ENCODE measurements around the gene AJM1. TPM values are rescaled to one million over a fixed set of nuclear protein-coding genes. Genes with fewer than 3 reads are reported as not detected.
"Not testable (repeated sequence)": the region's sequence is repeated elsewhere in the genome, so short reads cannot be mapped to it uniquely, and the experiment has no call there.

Gene AJM1
- total RNA-seq, 1 experiment from 2014 or later, result 2.7 TPM

GRCh38 chr9:136865768-136866103, 23.5 kb downstream of the AJM1 start:
- no peak for DNase-seq (ENCODE audit: extremely low read depth, low read depth)

- DNase-seq (ENCODE audit: extremely low read depth, low read depth), result not testable (repeated sequence)
Measured at GRCh38 chr9:136866898-136867421, 24.7 kb downstream of the AJM1 start.

GRCh38 chr9:136867480-136867879, 25.2 kb downstream of the AJM1 start:
- DNase-seq (ENCODE audit: extremely low read depth, low read depth), result no peak

- DNase-seq (ENCODE audit: extremely low read depth, low read depth), result no peak
Measured at GRCh38 chr9:136867917-136868316, 25.6 kb downstream of the AJM1 start.

GRCh38 chr9:136868644-136869043, 26.4 kb downstream of the AJM1 start:
- no peak for DNase-seq (ENCODE audit: extremely low read depth, low read depth)

GRCh38 chr9:136869611-136870010, 27.3 kb downstream of the AJM1 start:
- DNase-seq (ENCODE audit: extremely low read depth, low read depth), result not testable (repeated sequence)

GRCh38 chr9:136875155-136875554, 32.9 kb downstream of the AJM1 start:
- DNase-seq (ENCODE audit: extremely low read depth, low read depth), result no peak

- no peak for DNase-seq (ENCODE audit: extremely low read depth, low read depth)
Measured at GRCh38 chr9:136876476-136876875, 34.2 kb downstream of the AJM1 start.

GRCh38 chr9:136880651-136881050, 38.4 kb downstream of the AJM1 start:
- no peak for DNase-seq (ENCODE audit: extremely low read depth, low read depth)

GRCh38 chr9:136881691-136882108, 39.4 kb downstream of the AJM1 start:
- DNase-seq (ENCODE audit: extremely low read depth, low read depth), result no peak

- no peak for DNase-seq (ENCODE audit: extremely low read depth, low read depth)
Measured at GRCh38 chr9:136882109-136882946, 40.0 kb downstream of the AJM1 start.

- not testable (repeated sequence) for DNase-seq (ENCODE audit: extremely low read depth, low read depth)
Measured at GRCh38 chr9:136882947-136883283, 40.6 kb downstream of the AJM1 start.

GRCh38 chr9:136883670-136884069, 41.4 kb downstream of the AJM1 start:
- DNase-seq (ENCODE audit: extremely low read depth, low read depth), result not testable (repeated sequence)

GRCh38 chr9:136885950-136886578, 43.8 kb downstream of the AJM1 start, which contains the start of gene TRAF2:
TRAF2 (plus strand) TSS chr9:136886516; CDS start chr9:136898741, 12,225 bp downstream.
- peak; percentile 96 for DNase-seq (ENCODE audit: extremely low read depth, low read depth)

GRCh38 chr9:136886610-136887597, 44.6 kb downstream of the AJM1 start:
- DNase-seq (ENCODE audit: extremely low read depth, low read depth), result no peak

- no peak for DNase-seq (ENCODE audit: extremely low read depth, low read depth)
Measured at GRCh38 chr9:136888454-136888853, 46.2 kb downstream of the AJM1 start.

GRCh38 chr9:136889858-136890257, 47.6 kb downstream of the AJM1 start:
- DNase-seq (ENCODE audit: extremely low read depth, low read depth), result no peak

- DNase-seq (ENCODE audit: extremely low read depth, low read depth), result no peak
Measured at GRCh38 chr9:136890661-136891060, 48.4 kb downstream of the AJM1 start.
